Right cardiac atrium (tissue), 5 donors: ENCODE results near the gene NKAIN4. TPM values are rescaled to one million over a fixed set of nuclear protein-coding genes. Genes with fewer than 3 reads are reported as not detected.

Experiments used
- ATAC-seq, 2 donors: fragments of 200-7000 bp; cut with Tn5 transposase; one replicate each; pipeline versions ENCODE4 v1.8.0 to v1.9.1; 2020; ENCODE audit warnings: moderate library complexity in 2 of 2, mild to moderate bottlenecking in 1 of 2
- DNase-seq, 3 donors: peaks; one replicate each; pipeline ENCODE4 v3.0.0-alpha.2; 2020
- H3K27ac ChIP-seq: one replicate; pipeline ENCODE4 v1.5.1; 2013; ENCODE audit warnings: mild to moderate bottlenecking, low read length, control low read depth, moderate library complexity
- H3K27me3 ChIP-seq: one replicate; pipeline ENCODE4 v1.6.1; 2013; ENCODE audit not compliant: control insufficient read depth, insufficient read depth
- H3K4me1 ChIP-seq: one replicate; pipeline ENCODE4 v1.6.1; 2013; ENCODE audit warnings: low read length; ENCODE audit not compliant: control insufficient read depth, insufficient read depth
- H3K4me3 ChIP-seq: one replicate; pipeline ENCODE4 v1.5.1; 2013; ENCODE audit warnings: low read length, control low read depth
- H3K9me3 ChIP-seq: one replicate; pipeline ENCODE4 v1.6.1; 2013; ENCODE audit warnings: low read length; ENCODE audit not compliant: control insufficient read depth
- WGBS: extraction: QIAGEN DNeasy Blood & Tissue Kit; methylation state at CpG from one replicate; pipeline ENCODE4 v1.1.7; 2013; 5-methylcytosine and 5-hydroxymethylcytosine counted together
- intact Hi-C, 4 donors: fragments of 100-400 bp; cut with DNase I; formaldehyde crosslinking; loops; one replicate each; pipeline versions ENCODE4 v1.11.0 to v1.14.0; 2022 to 2023
- long read RNA-seq, 4 donors: library from polyadenylated mRNA; unstranded; transcript quantifications; one replicate each; pipeline ENCODE4 v2.0.0, GENCODE V29; 2020 to 2021
- polyA plus RNA-seq: library from polyadenylated mRNA; stranded (reverse); fragments of 200-250 nt; gene quantifications from one replicate; pipeline ENCODE4 v1.2.3, GENCODE V29; 2013
- total RNA-seq, 4 donors: library from RNA; stranded (reverse); fragmentation: NEBNext Ultra II Directional; extraction: Animal tissue kit (Norgen Biotek cat#: 25700); gene quantifications; one replicate each; pipeline ENCODE4 v1.2.1, GENCODE V29; 2021
- donor health status: healthy with polysubstance abuse.
- donor health status: DM: no; HTN: yes; CAD: no.
- donor health status: DM: no; HTN: no; CAD: no.
- donor health status: DM: no; HTN: yes; CAD: no; lungs with severe emphysema.
- donor health status: DM: yes; HTN: yes; CAD: no.

Gene NKAIN4
- not detected for total RNA-seq
- not detected for polyA plus RNA-seq
- long read RNA-seq, donor 1 = 0 reads
- long read RNA-seq, donor 2 = 0 reads
- long read RNA-seq, donor 3 = 0 reads
- long read RNA-seq, donor 4 = 0 reads

- intact Hi-C loops = no loop called here
- peak within 1 kb of the TSS; percentile 41 for H3K4me3 ChIP-seq
Observed at GRCh38 chr20:63254232-63254605, at the start of gene NKAIN4. NKAIN4 (minus strand) TSS chr20:63254463; CDS start chr20:63254450, 13 bp downstream.

GRCh38 chr20:63303095-63303666 is 48.9 kb upstream of the NKAIN4 start:
- WGBS = 57% methylated on average over 5 of the region's 5 CpGs
- no peaks in the 10 kb centered on the region for H3K27me3 ChIP-seq
- H3K9me3 ChIP-seq = no peaks in the 10 kb centered on the region
- no peaks in the 10 kb centered on the region for H3K4me1 ChIP-seq
- no peak overlapping the region for H3K4me3 ChIP-seq
- no peak overlapping the region for H3K27ac ChIP-seq
- ATAC-seq = no peak
- no peak for DNase-seq
- intact Hi-C loops = no loop called here

More at GRCh38 chr20:63254232-63254605, at the start of gene NKAIN4:
- 3% methylated on average over 43 of the region's 46 CpGs for WGBS
- ATAC-seq (no peak), DNase-seq (no peak)
- Histone ChIP-seq H3K9me3 (no peaks in the 10 kb centered on the region), H3K4me1 (no peaks in the 10 kb centered on the region), H3K27me3 (no peaks in the 10 kb centered on the region), H3K27ac (no peak within 1 kb of the TSS)

GRCh38 chr20:63301671-63302070 is 47.4 kb upstream of the NKAIN4 start:
- ATAC-seq (no peak), DNase-seq (no peak)
- no peak overlapping the region for H3K27ac ChIP-seq
- H3K9me3 ChIP-seq = no peaks in the 10 kb centered on the region
- no peak overlapping the region for H3K4me3 ChIP-seq
- H3K4me1 ChIP-seq = no peaks in the 10 kb centered on the region
- WGBS = 97% methylated on average over 1 of the region's 1 CpG
- intact Hi-C loops = no loop called here
- no peaks in the 10 kb centered on the region for H3K27me3 ChIP-seq

- H3K27ac ChIP-seq = no peak overlapping the region
- 86% methylated on average over 17 of the region's 17 CpGs for WGBS
- intact Hi-C loops = no loop called here
- no peaks in the 10 kb centered on the region for H3K27me3 ChIP-seq
- H3K4me1 ChIP-seq = no peaks in the 10 kb centered on the region
- ATAC-seq (no peak), DNase-seq (peak in 2 of 3 donors; percentile 4 to 19)
- H3K9me3 ChIP-seq = no peaks in the 10 kb centered on the region
- no peak overlapping the region for H3K4me3 ChIP-seq
Observed at GRCh38 chr20:63298731-63299312, 44.6 kb upstream of the NKAIN4 start.

GRCh38 chr20:63297796-63298572 is 43.7 kb upstream of the NKAIN4 start:
- intact Hi-C loops = no loop called here
- DNase-seq (peak in 2 of 3 donors; percentile 14 to 53), ATAC-seq (no peak)
- H3K9me3 ChIP-seq = no peaks in the 10 kb centered on the region
- no peak overlapping the region for H3K27ac ChIP-seq
- no peak overlapping the region for H3K4me3 ChIP-seq
- H3K4me1 ChIP-seq = no peaks in the 10 kb centered on the region
- WGBS = 83% methylated on average over 16 of the region's 16 CpGs
- H3K27me3 ChIP-seq = no peaks in the 10 kb centered on the region

GRCh38 chr20:63297371-63297781 is 43.1 kb upstream of the NKAIN4 start:
- Histone ChIP-seq H3K9me3 (no peaks in the 10 kb centered on the region), H3K27ac (no peak overlapping the region), H3K27me3 (no peaks in the 10 kb centered on the region), H3K4me1 (no peaks in the 10 kb centered on the region), H3K4me3 (no peak overlapping the region)
- intact Hi-C loops = no loop called here
- DNase-seq (peak in 2 of 3 donors; percentile 41 to 63), ATAC-seq (no peak)
- WGBS = 54% methylated on average over 11 of the region's 11 CpGs

- 33% methylated on average over 18 of the region's 18 CpGs for WGBS
- intact Hi-C loops = no loop called here
- Histone ChIP-seq H3K9me3 (no peaks in the 10 kb centered on the region), H3K4me3 (no peak overlapping the region), H3K27ac (no peak overlapping the region), H3K27me3 (no peaks in the 10 kb centered on the region), H3K4me1 (no peaks in the 10 kb centered on the region)
- DNase-seq = peak in 2 of 3 donors; percentile 29 to 38
- no peak for ATAC-seq
Observed at GRCh38 chr20:63296531-63297299, 42.5 kb upstream of the NKAIN4 start.

GRCh38 chr20:63295846-63296245 is 41.6 kb upstream of the NKAIN4 start:
- Histone ChIP-seq H3K4me1 (no peaks in the 10 kb centered on the region), H3K9me3 (no peaks in the 10 kb centered on the region), H3K27ac (no peak overlapping the region), H3K27me3 (no peaks in the 10 kb centered on the region), H3K4me3 (no peak overlapping the region)
- no peak for ATAC-seq
- WGBS = 22% methylated on average over 20 of the region's 20 CpGs
- intact Hi-C loops = no loop called here
- peak; percentile 8 to 45 (median 26) for DNase-seq

- intact Hi-C loops = no loop called here
- no peak overlapping the region for H3K27ac ChIP-seq
- H3K4me3 ChIP-seq = no peak overlapping the region
- peak; percentile 10 to 49 (median 36) for DNase-seq
- no peaks in the 10 kb centered on the region for H3K4me1 ChIP-seq
- ATAC-seq = no peak
- no peaks in the 10 kb centered on the region for H3K9me3 ChIP-seq
- no peaks in the 10 kb centered on the region for H3K27me3 ChIP-seq
- 30% methylated on average over 17 of the region's 17 CpGs for WGBS
Observed at GRCh38 chr20:63295422-63295821, 41.2 kb upstream of the NKAIN4 start.

- intact Hi-C loops = no loop called here
- no peaks in the 10 kb centered on the region for H3K4me1 ChIP-seq
- H3K27me3 ChIP-seq = no peaks in the 10 kb centered on the region
- WGBS = 40% methylated on average over 19 of the region's 19 CpGs
- no peak for ATAC-seq
- DNase-seq = peak; percentile 11 to 46 (median 24)
- no peak overlapping the region for H3K27ac ChIP-seq
- no peak overlapping the region for H3K4me3 ChIP-seq
- no peaks in the 10 kb centered on the region for H3K9me3 ChIP-seq
Observed at GRCh38 chr20:63295018-63295417, 40.8 kb upstream of the NKAIN4 start.
